H1 (cell line): ENCODE data around the gene CGB2. TPM values are rescaled to one million over a fixed set of nuclear protein-coding genes. Genes with fewer than 3 reads are reported as not detected.

Experiments used
- ASH2L ChIP-seq: fragments of 200-600, 300-600 bp; sonication (generic); IDR thresholded peaks from one replicate; pipeline ENCODE4 v1.7.1; 2017; ENCODE audit warnings: low read length
- CTCF ChIP-seq, 3 experiments: IDR thresholded peaks; 1 replicate in 2 of 3; 2 replicates in 1 of 3; pipeline versions ENCODE4 v1.5.1 to v1.6.1; 2011; ENCODE audit warnings: low read length in 3 of 3, mild to moderate bottlenecking in 3 of 3, inconsistent platforms in 2 of 3, low read depth in 1 of 3, moderate library complexity in 1 of 3; ENCODE audit not compliant: insufficient read depth in 1 of 3; ENCODE audit errors: control extremely low read depth in 1 of 3
- polyA plus RNA-seq, 7 experiments: library from polyadenylated mRNA; depleted of rRNA in 3 of 7; stranded (reverse) in 5 of 7; unstranded in 2 of 7; fragments of >200 nt in 5 of 7; fragments of 200-250 nt in 2 of 7; gene quantifications; 1 replicate in 5 of 7; 2 replicates in 1 of 7; 4 replicates in 1 of 7; pipeline versions ENCODE4 v1.2.1 to v1.2.3, GENCODE V29; 2011 to 2013; ENCODE audit warnings: missing spikeins in 2 of 7, mixed read lengths in 2 of 7
- total RNA-seq: library from RNA; stranded (reverse); fragmentation: NEBNext Ultra II Directional; extraction: Animal tissue kit (Norgen Biotek cat#: 25700); gene quantifications from 2 replicates; pipeline ENCODE4 v1.2.1, GENCODE V29; 2021

The CGB2 gene
- total and polyA plus RNA-seq, 2 of the 8 experiments (the other 6 are each of a cell fraction or from before 2014, with no cell fraction given), result 0.71 to 3.2 TPM

GRCh38 chr19:49014123-49014869 is 17.4 kb upstream of the CGB2 start (continued):
- TF ChIP-seq CTCF (IDR thresholded peaks at IDR 0.05; ENCODE audit: control extremely low read depth in 1 of 3, insufficient read depth in 1 of 3, low read depth in 1 of 3, low read length in 3 of 3) (no peak), ASH2L (no peak)
